Adrenal gland (tissue), 5 donors: ENCODE results near the gene RMI1.

ENCODE experiments used
- POLR2A ChIP-seq, 2 donors: fragments of 450-650 bp; IDR thresholded peaks; one replicate each; pipeline ENCODE4 v1.6.1; 2017; ENCODE audit warnings: antibody characterized with exemption in 2 of 2, mild to moderate bottlenecking in 2 of 2, moderate library complexity in 1 of 2
- TF ChIP-seq, protein P1 (sequence below), 6 experiments: fragments of 450-650 bp in 4 of 6; fragments of 200-600 bp in 2 of 6; sonication (generic) in 1 of 6; IDR thresholded peaks; 1 replicate in 5 of 6; 2 replicates in 1 of 6; pipeline versions ENCODE4 v1.5.1 to v1.8.0; 2016 to 2021; ENCODE audit warnings: antibody characterized with exemption in 6 of 6, mild to moderate bottlenecking in 2 of 6, moderate library complexity in 1 of 6
- donor health status: DM: no; HTN: no; CAD: no.

- TF ChIP-seq, protein P1, sequence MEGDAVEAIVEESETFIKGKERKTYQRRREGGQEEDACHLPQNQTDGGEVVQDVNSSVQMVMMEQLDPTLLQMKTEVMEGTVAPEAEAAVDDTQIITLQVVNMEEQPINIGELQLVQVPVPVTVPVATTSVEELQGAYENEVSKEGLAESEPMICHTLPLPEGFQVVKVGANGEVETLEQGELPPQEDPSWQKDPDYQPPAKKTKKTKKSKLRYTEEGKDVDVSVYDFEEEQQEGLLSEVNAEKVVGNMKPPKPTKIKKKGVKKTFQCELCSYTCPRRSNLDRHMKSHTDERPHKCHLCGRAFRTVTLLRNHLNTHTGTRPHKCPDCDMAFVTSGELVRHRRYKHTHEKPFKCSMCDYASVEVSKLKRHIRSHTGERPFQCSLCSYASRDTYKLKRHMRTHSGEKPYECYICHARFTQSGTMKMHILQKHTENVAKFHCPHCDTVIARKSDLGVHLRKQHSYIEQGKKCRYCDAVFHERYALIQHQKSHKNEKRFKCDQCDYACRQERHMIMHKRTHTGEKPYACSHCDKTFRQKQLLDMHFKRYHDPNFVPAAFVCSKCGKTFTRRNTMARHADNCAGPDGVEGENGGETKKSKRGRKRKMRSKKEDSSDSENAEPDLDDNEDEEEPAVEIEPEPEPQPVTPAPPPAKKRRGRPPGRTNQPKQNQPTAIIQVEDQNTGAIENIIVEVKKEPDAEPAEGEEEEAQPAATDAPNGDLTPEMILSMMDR (IDR thresholded peaks at IDR 0.05) = no peak
- TF ChIP-seq POLR2A (IDR thresholded peaks at IDR 0.05) = no peak
Observed at GRCh38 chr9:83962165-83962564, 18.4 kb upstream of the RMI1 start.
